ENCODE data around the gene RAB11FIP4.

- TF ChIP-seq POLR2A (IDR thresholded peaks at IDR 0.05) (no peak), CTCF (IDR thresholded peaks at IDR 0.05) (no peak)
Measured at GRCh38 chr17:31546650-31547049, 155.2 kb downstream of the RAB11FIP4 start.
